ENCODE measurements around the gene XXYLT1.

GRCh38 chr3:195195321-195196209 lies 75.4 kb downstream of the XXYLT1 start:
- TF ChIP-seq ELF4 (IDR thresholded peaks at IDR 0.05) (no peak), CTBP1 (IDR thresholded peaks at IDR 0.05; ENCODE audit: borderline replicate concordance) (no peak), TARDBP (IDR thresholded peaks at IDR 0.05) (no peak), NFRKB (IDR thresholded peaks at IDR 0.05) (no peak), BHLHE40 (IDR thresholded peaks at IDR 0.05; ENCODE audit: borderline replicate concordance) (no peak), ZNF384 (IDR thresholded peaks at IDR 0.05) (no peak), FOXM1 (IDR thresholded peaks at IDR 0.05; ENCODE audit: borderline replicate concordance) (no peak), HDGF (IDR thresholded peaks at IDR 0.05; ENCODE audit: borderline replicate concordance) (no peak), FOXA1 (IDR thresholded peaks at IDR 0.05) (no peak), SP1 (IDR thresholded peaks at IDR 0.05) (no peak)

Data from HEK293T (cell line).